Type B pancreatic cell (in vitro differentiated cells): ENCODE results near the gene FAM47C. TPM values are rescaled to one million over a fixed set of nuclear protein-coding genes. Genes with fewer than 3 reads are reported as not detected.
"Not testable (repeated sequence)": the region's sequence is repeated elsewhere in the genome, so short reads cannot be mapped to it uniquely, and the experiment has no call there.

Source experiments
- DNase-seq: peaks from one replicate; pipeline ENCODE4 v3.0.0; 2021; ENCODE audit warnings: mixed read lengths; ENCODE audit not compliant: unreplicated experiment; ENCODE audit errors: extremely low spot score
- H3K27ac Mint-ChIP-seq: 2 replicates; pipeline ENCODE4 v1.8.0; 2021; ENCODE audit warnings: mild to moderate bottlenecking, mixed read lengths
- H3K27me3 Mint-ChIP-seq: 2 replicates; pipeline ENCODE4 v1.8.0; 2021; ENCODE audit warnings: mixed read lengths
- H3K36me3 Mint-ChIP-seq: 2 replicates; pipeline ENCODE4 v1.8.0; 2021; ENCODE audit warnings: mixed read lengths
- H3K4me1 Mint-ChIP-seq: one replicate; pipeline ENCODE4 v1.8.0; 2021; ENCODE audit warnings: mixed read lengths; ENCODE audit not compliant: unreplicated experiment
- H3K4me3 Mint-ChIP-seq: 2 replicates; pipeline ENCODE4 v1.8.0; 2021; ENCODE audit warnings: mild to moderate bottlenecking, mixed read lengths
- H3K9me3 Mint-ChIP-seq: 2 replicates; pipeline ENCODE4 v1.8.0; 2021; ENCODE audit warnings: mixed read lengths
- long read RNA-seq: library from polyadenylated mRNA; unstranded; transcript quantifications from one replicate; pipeline ENCODE4 v2.0.0, GENCODE V29; 2020
- total RNA-seq: library from RNA; stranded (reverse); gene quantifications from 2 replicates; pipeline ENCODE4 v1.2.1, GENCODE V29; 2021; ENCODE audit warnings: low replicate concordance
- TF ChIP-seq, protein P1 (sequence below): fragments of 200-600 bp; sonication (generic); conservative IDR thresholded peaks from 2 replicates; pipeline ENCODE4 v1.5.0; 2021; ENCODE audit warnings: antibody characterized with exemption, mild to moderate bottlenecking

The FAM47C gene
- total RNA-seq, result not detected in 2 replicates
- long read RNA-seq, result 0 reads

GRCh38 chrX:37008182-37008581 lies at the start of gene FAM47C:
Gene FAM47C (plus strand): TSS chrX:37008366. CDS start chrX:37008411, 45 bp downstream.
- not testable (repeated sequence) for H3K36me3 Mint-ChIP-seq, DNase-seq, H3K4me3 Mint-ChIP-seq, H3K9me3 Mint-ChIP-seq, H3K27ac Mint-ChIP-seq, H3K27me3 Mint-ChIP-seq, H3K4me1 Mint-ChIP-seq

- H3K9me3 Mint-ChIP-seq, result no peaks in the 10 kb centered on the region
- no peak overlapping the region for H3K27ac Mint-ChIP-seq
- H3K4me3 Mint-ChIP-seq, result no peak overlapping the region
- no peak for DNase-seq
- H3K36me3 Mint-ChIP-seq, result no peaks in the 10 kb centered on the region
- peaks cover 43% of the 10 kb centered on the region for H3K27me3 Mint-ChIP-seq
- H3K4me1 Mint-ChIP-seq, result no peaks in the 10 kb centered on the region
- TF ChIP-seq, protein P1, sequence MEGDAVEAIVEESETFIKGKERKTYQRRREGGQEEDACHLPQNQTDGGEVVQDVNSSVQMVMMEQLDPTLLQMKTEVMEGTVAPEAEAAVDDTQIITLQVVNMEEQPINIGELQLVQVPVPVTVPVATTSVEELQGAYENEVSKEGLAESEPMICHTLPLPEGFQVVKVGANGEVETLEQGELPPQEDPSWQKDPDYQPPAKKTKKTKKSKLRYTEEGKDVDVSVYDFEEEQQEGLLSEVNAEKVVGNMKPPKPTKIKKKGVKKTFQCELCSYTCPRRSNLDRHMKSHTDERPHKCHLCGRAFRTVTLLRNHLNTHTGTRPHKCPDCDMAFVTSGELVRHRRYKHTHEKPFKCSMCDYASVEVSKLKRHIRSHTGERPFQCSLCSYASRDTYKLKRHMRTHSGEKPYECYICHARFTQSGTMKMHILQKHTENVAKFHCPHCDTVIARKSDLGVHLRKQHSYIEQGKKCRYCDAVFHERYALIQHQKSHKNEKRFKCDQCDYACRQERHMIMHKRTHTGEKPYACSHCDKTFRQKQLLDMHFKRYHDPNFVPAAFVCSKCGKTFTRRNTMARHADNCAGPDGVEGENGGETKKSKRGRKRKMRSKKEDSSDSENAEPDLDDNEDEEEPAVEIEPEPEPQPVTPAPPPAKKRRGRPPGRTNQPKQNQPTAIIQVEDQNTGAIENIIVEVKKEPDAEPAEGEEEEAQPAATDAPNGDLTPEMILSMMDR, result peak; percentile 46
Observed at GRCh38 chrX:36961590-36961989, 46.6 kb upstream of the FAM47C start.

DNA sequence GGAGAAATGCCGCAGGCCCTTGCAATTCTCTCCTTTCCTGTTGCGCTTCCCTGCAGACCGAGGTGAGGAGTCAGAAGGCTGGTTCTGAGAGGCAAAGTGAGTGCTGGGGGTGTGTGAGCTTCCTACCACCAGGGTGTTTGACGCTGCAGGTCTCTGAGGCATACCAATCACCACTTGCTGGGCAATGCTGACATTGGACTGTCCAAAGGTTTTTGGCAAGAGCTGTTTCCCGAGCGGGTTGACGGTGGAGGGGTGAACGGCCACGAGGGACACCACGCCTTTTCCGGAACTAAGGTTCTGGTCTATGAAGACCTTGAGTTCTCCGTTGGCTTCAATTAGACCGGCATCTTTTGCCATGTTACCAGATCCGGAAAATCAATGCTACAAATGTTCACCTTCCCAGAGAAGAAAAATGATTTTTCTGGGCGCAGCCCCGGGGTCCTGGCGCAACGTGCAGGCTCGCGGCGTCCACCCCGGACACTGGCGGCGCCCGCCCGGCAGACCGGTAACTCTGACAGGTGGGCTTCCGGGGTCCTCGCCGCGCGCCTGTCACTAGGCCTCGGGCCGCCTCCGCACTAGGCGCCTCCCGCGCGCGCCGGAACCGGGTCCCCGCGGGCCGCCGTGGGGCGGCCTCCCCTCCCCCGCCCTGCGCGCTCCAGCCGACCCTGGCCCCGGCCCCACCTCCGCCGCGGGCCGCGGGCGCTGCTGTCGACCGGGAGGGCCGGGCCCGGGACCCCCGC lies 44.9 kb upstream of the FAM47C start:
- no peaks in the 10 kb centered on the region for H3K9me3 Mint-ChIP-seq
- peaks cover 37% of the 10 kb centered on the region for H3K27me3 Mint-ChIP-seq
- H3K4me1 Mint-ChIP-seq, result no peaks in the 10 kb centered on the region
- TF ChIP-seq, protein P1, result peak; percentile 28
- H3K4me3 Mint-ChIP-seq, result peak overlapping the region; percentile 79
- no peaks in the 10 kb centered on the region for H3K36me3 Mint-ChIP-seq
- H3K27ac Mint-ChIP-seq, result no peak overlapping the region
- no peak for DNase-seq

DNA sequence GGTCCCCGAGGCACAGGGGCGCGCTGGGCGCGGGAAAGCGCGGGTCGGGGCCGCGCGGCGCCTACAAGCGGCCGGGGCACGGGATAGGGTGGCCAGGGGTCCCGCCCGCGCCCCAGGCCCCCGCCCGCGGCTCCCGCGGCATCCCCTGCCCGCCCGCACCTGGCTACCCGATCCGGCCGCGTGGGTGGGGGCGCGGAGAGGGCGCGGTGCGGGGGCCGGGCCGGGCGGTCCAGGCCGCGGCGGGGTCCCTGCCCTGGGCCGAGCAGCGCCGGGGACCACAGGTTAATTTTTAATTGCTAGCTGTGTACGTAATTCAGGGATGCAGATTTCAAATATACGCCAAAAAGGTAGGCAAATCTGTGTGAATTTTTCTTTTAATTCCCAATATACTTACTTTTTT lies 44.3 kb upstream of the FAM47C start:
- peaks cover 32% of the 10 kb centered on the region for H3K27me3 Mint-ChIP-seq
- DNase-seq, result no peak
- H3K36me3 Mint-ChIP-seq, result no peaks in the 10 kb centered on the region
- no peak overlapping the region for H3K4me3 Mint-ChIP-seq
- TF ChIP-seq, protein P1, result no peak
- no peaks in the 10 kb centered on the region for H3K9me3 Mint-ChIP-seq
- no peak overlapping the region for H3K27ac Mint-ChIP-seq
- H3K4me1 Mint-ChIP-seq, result no peaks in the 10 kb centered on the region

DNA sequence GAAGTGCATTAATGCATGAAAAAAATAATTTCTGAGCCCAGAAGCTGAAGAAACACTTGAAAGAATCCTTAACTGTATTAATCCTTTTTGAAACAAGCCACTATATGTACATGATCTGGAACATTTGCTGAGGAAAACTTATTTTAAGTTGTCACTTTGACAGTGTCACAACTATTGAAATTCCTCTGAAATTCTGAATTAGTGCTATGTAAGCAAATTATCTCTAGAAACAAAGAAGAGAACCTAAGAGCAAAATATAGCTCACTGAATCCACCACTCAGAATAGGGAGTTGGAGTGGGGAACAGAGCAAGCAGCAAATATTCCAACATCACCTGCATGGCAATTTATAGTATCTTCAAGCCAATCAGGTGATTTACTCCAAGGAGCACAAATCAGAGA lies 34.6 kb upstream of the FAM47C start:
- DNase-seq, result no peak
- H3K27me3 Mint-ChIP-seq, result no peaks in the 10 kb centered on the region
- H3K9me3 Mint-ChIP-seq, result no peaks in the 10 kb centered on the region
- H3K36me3 Mint-ChIP-seq, result no peaks in the 10 kb centered on the region
- no peaks in the 10 kb centered on the region for H3K4me1 Mint-ChIP-seq
- H3K4me3 Mint-ChIP-seq, result no peak overlapping the region
- no peak overlapping the region for H3K27ac Mint-ChIP-seq
- TF ChIP-seq, protein P1, result no peak

DNA sequence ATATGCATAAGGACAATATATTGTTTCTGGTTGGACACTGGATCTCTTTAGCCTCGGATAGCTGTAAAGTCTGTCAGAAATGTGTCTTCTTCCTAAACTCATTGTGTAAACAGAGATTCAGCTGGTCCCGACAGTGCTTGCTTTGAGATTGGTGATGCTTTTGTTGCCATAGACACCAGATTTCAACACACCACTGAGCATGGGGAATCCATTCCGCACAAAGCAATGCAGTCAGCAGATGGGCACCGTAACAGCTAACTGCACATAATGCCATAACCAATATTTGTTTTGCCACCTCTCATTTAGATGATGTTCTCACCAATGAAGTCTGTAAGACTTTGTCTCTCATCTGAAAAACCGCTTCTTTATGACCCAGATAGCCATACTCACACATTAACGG lies 33.3 kb upstream of the FAM47C start:
- Mint-ChIP-seq H3K27ac (no peak overlapping the region), H3K27me3 (no peaks in the 10 kb centered on the region), H3K4me1 (no peaks in the 10 kb centered on the region), H3K36me3 (no peaks in the 10 kb centered on the region), H3K9me3 (no peaks in the 10 kb centered on the region), H3K4me3 (no peak overlapping the region)
- DNase-seq, result no peak
- TF ChIP-seq, protein P1, result no peak
